Prostate gland (tissue), 2 donors: Measurements from ENCODE around the gene STK4. TPM values are rescaled to one million over a fixed set of nuclear protein-coding genes. Genes with fewer than 3 reads are reported as not detected.

ENCODE experiments used
- DNase-seq: peaks from one replicate; pipeline ENCODE4 v3.0.0-alpha.2; 2019; ENCODE audit warnings: low spot score
- H3K27ac ChIP-seq, 2 donors: fragments of 200-600 bp; sonication (generic); 2 replicates each; pipeline ENCODE4 v1.5.1; 2017 to 2019
- H3K27me3 ChIP-seq: fragments of 200-600 bp; sonication (generic); replicated peaks from 2 replicates; pipeline ENCODE4 v1.5.1; 2019; ENCODE audit not compliant: insufficient read depth
- H3K36me3 ChIP-seq, 2 donors: fragments of 200-600 bp; sonication (generic); 1 replicate in 1 of 2; 2 replicates in 1 of 2; pipeline versions ENCODE4 v1.5.1 to v1.8.1; 2017 to 2019
- H3K4me1 ChIP-seq: fragments of 200-600 bp; sonication (generic); replicated peaks from 2 replicates; pipeline ENCODE4 v1.5.1; 2019
- H3K4me3 ChIP-seq, 2 donors: fragments of 200-600 bp; sonication (generic); 2 replicates each; pipeline ENCODE4 v1.5.1; 2017 to 2019
- H3K9me3 ChIP-seq: fragments of 200-600 bp; sonication (generic); 2 replicates; pipeline ENCODE4 v1.5.1; 2017
- POLR2A ChIP-seq: fragments of 450-650 bp; IDR thresholded peaks from one replicate; pipeline ENCODE4 v1.6.1; 2016; ENCODE audit warnings: antibody characterized with exemption, mild to moderate bottlenecking
- POLR2AphosphoS5 ChIP-seq: sonication (generic); formaldehyde crosslinking; IDR thresholded peaks from one replicate; pipeline ENCODE4 v1.6.1; 2017; ENCODE audit warnings: antibody characterized with exemption
- WGBS: methylation state at CpG from one replicate; pipeline ENCODE4 v1.1.5; 2018; 5-methylcytosine and 5-hydroxymethylcytosine counted together
- intact Hi-C: fragments of 100-400 bp; cut with DNase I; formaldehyde crosslinking; loops from one replicate; pipeline ENCODE4 v1.14.2; 2022
- small RNA-seq, 2 donors: library from RNA; depleted of rRNA; stranded (forward); fragments of <200 nt; gene quantifications; one replicate each; pipeline ENCODE3, GENCODE V24; 2016
- total RNA-seq, 2 donors: library from RNA; depleted of rRNA; stranded (reverse); fragments of >200 nt; gene quantifications; one replicate each; pipeline ENCODE4 v1.1.0, GENCODE V29; 2016
- TF ChIP-seq, protein P1 (sequence below), 4 experiments: fragments of 200-600 bp in 2 of 4; fragments of 450-650 bp in 2 of 4; sonication (generic) in 2 of 4; IDR thresholded peaks; 1 replicate in 3 of 4; 2 replicates in 1 of 4; pipeline ENCODE4 v1.5.1; 2016 to 2019; ENCODE audit warnings: antibody characterized with exemption in 4 of 4, mild to moderate bottlenecking in 2 of 4, moderate library complexity in 2 of 4

STK4 gene
- total RNA-seq, 2 donors from 2014 or later: 14.4 to 35.1 TPM

DNA sequence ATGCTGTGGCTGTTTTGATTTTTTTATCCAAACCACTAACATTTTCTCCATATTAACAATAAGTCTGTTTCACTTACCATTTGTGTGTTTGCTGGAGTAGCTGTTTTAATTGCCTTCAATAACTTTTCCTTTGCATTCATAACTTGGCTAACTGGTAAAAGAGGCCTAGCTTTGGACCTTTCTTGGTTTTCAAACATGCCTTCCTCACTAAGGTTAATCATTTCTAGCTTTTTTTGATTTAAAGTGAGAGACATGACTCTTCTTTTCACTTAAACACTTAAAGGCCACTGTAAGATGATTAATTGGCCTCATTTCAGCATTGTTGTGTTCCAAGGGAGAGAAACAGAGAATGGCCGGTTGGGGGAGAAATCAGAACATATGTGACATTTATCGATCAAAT lies 155.1 kb downstream of the STK4 start:
- intact Hi-C loops: no loop called here
- no peaks in the 10 kb centered on the region for H3K27me3 ChIP-seq

DNA sequence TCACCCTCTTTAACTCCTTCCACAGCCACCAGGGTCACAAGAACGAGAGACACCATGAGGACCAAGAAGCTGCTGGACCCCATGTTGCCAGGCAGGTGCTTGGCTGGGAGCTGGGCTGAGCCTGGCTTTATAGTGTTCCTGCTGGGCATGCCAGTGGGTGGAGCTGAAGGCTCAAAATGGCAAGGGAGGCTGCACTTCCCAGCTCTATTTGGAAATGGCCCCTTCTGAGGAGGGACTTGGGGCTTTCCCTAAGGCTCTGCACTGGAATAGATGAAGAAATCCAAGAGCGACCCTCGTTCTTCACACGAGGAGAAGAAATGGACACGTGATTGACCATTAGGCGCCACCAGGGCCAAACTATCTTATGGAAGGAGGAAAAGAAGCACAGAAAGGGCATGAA lies 158.1 kb downstream of the STK4 start, which contains the start of gene WFDC12:
TSS of gene WFDC12 (minus strand) at position 101 of the 400 bp plus-strand sequence. CDS start at position 83, 18 bp downstream.
- no peak for DNase-seq
- no peaks in the 10 kb centered on the region for H3K36me3 ChIP-seq
- no peak within 1 kb of the TSS for H3K4me3 ChIP-seq
- H3K27me3 ChIP-seq: no peaks in the 10 kb centered on the region
- H3K27ac ChIP-seq: no peak within 1 kb of the TSS
- 83% methylated on average over 6 of the region's 6 CpGs for WGBS
- intact Hi-C loops: no loop called here
- TF ChIP-seq, protein P1, sequence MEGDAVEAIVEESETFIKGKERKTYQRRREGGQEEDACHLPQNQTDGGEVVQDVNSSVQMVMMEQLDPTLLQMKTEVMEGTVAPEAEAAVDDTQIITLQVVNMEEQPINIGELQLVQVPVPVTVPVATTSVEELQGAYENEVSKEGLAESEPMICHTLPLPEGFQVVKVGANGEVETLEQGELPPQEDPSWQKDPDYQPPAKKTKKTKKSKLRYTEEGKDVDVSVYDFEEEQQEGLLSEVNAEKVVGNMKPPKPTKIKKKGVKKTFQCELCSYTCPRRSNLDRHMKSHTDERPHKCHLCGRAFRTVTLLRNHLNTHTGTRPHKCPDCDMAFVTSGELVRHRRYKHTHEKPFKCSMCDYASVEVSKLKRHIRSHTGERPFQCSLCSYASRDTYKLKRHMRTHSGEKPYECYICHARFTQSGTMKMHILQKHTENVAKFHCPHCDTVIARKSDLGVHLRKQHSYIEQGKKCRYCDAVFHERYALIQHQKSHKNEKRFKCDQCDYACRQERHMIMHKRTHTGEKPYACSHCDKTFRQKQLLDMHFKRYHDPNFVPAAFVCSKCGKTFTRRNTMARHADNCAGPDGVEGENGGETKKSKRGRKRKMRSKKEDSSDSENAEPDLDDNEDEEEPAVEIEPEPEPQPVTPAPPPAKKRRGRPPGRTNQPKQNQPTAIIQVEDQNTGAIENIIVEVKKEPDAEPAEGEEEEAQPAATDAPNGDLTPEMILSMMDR (IDR thresholded peaks at IDR 0.05): no peak
- TF ChIP-seq POLR2AphosphoS5 (no peak), POLR2A (no peak)
- no peaks in the 10 kb centered on the region for H3K4me1 ChIP-seq
- no peaks in the 10 kb centered on the region for H3K9me3 ChIP-seq

More for the DNA sequence above, 155.1 kb downstream of the STK4 start:
- TF ChIP-seq POLR2AphosphoS5: no peak
- TF ChIP-seq POLR2A: no peak
- TF ChIP-seq, protein P1 (IDR thresholded peaks at IDR 0.05): no peak
- H3K9me3 ChIP-seq: no peaks in the 10 kb centered on the region
- H3K4me1 ChIP-seq: no peaks in the 10 kb centered on the region
- DNase-seq: no peak
- WGBS: 86% methylated on average over 2 of the region's 2 CpGs
- no peak overlapping the region for H3K27ac ChIP-seq
- H3K36me3 ChIP-seq: no peaks in the 10 kb centered on the region
- H3K4me3 ChIP-seq: no peak overlapping the region

DNA sequence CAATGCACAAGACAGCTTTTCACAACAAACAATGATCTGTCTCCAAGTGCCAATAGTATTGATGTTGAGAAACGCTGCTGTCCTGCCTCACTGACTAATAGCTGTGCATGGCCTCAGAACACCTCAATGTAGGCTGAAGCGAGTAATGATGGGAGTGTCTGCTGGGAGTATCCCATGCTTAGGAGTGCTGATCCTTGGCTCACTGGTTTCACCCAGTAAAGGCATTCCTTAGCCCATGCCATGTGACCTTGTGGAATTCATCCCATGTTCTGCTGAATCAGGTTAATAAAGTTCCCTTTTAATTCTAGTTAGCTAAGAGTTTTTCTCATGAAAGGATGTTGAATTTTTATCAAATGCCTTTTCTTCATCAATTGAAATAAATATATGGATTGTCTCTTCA lies 161.8 kb downstream of the STK4 start:
- Histone ChIP-seq H3K4me1 (no peaks in the 10 kb centered on the region), H3K9me3 (no peaks in the 10 kb centered on the region), H3K27ac (no peak overlapping the region), H3K4me3 (no peak overlapping the region), H3K36me3 (no peaks in the 10 kb centered on the region), H3K27me3 (no peaks in the 10 kb centered on the region)
- no peak for TF ChIP-seq POLR2AphosphoS5
- TF ChIP-seq, protein P1 (IDR thresholded peaks at IDR 0.05): no peak
- TF ChIP-seq POLR2A: no peak
- 54% methylated on average over 2 of the region's 2 CpGs for WGBS
- no peak for DNase-seq
- intact Hi-C loops: no loop called here

Small RNA genes within 50 kb of the gene (small RNA-seq; reads per million reads assigned to genes)
- 0 reads per million in 2 donors for gene RF00019

Other genes starting within 250 kb of the STK4 start
- gene KCNK15, start 220.6 kb upstream of the STK4 start, total RNA-seq: 10 to 100 TPM in 1 of 2 donors, 1 to 10 TPM in 1; 1.5 to 16.1 TPM
- gene RIMS4, start 156.0 kb upstream of the STK4 start, total RNA-seq: 10 to 100 TPM in 1 of 2 donors, 1 to 10 TPM in 1; 1.0 to 61.9 TPM
- gene YWHAB, start 80.8 kb upstream of the STK4 start, total RNA-seq: 100 to 1,000 TPM; 122 to 131 TPM
- gene PABPC1L, start 56.5 kb upstream of the STK4 start, total RNA-seq: 10 to 100 TPM; 35.6 to 48.9 TPM
- gene TOMM34, start 6.1 kb upstream of the STK4 start, total RNA-seq: 100 to 1,000 TPM in 1 of 2 donors, 10 to 100 TPM in 1; 24.4 to 163 TPM
- 1 to 10 TPM in 1 of 2 donors, under 1 TPM in 1; 0.09 to 4.7 TPM for gene KCNS1, start 134.6 kb downstream of the STK4 start, total RNA-seq
- 1 to 10 TPM; 1.0 to 2.3 TPM for gene WFDC5, start 148.7 kb downstream of the STK4 start, total RNA-seq
- gene WFDC12, start 158.0 kb downstream of the STK4 start, total RNA-seq: not detected
- 1 to 10 TPM in 1 of 2 donors, not detected in 1; 1.5 TPM for gene PI3, start 208.4 kb downstream of the STK4 start, total RNA-seq
- 100 to 1,000 TPM in 1 of 2 donors, under 1 TPM in 1; 0.14 to 250 TPM for gene SEMG1, start 240.5 kb downstream of the STK4 start, total RNA-seq